GM20431 (cell line): Measurements from ENCODE around the gene FSD2.

Experiments
- in situ Hi-C: fragments of 300-500 bp; cut with MseI, MboI; formaldehyde crosslinking; loops from one replicate; pipeline ENCODE4 v1.15.0; 2020; ENCODE audit warnings: low sequenced_read_pairs; ENCODE audit not compliant: unreplicated experiment

The FSD2 gene, protein sequence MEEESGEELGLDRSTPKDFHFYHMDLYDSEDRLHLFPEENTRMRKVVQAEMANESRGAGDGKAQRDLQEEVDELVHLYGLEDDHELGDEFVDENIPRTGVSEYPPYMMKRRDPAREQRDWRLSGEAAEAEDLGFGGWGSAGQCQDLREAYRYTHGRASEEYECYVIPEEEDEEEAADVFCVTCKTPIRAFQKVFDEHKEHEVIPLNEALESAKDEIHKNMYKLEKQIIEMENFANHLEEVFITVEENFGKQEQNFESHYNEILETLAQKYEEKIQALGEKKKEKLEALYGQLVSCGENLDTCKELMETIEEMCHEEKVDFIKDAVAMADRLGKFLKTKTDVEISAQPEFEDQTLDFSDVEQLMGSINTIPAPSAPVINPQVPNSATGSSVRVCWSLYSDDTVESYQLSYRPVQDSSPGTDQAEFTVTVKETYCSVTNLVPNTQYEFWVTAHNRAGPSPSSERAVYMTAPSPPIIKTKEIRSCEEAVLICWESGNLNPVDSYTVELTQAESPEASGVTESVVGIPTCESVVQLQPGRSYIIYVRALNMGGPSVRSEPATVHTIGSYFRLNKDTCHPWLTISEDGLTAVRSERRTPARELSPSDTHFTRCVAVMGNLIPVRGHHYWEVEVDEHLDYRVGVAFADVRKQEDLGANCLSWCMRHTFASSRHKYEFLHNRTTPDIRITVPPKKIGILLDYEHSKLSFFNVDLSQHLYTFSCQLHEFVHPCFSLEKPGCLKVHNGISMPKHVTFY

DNA sequence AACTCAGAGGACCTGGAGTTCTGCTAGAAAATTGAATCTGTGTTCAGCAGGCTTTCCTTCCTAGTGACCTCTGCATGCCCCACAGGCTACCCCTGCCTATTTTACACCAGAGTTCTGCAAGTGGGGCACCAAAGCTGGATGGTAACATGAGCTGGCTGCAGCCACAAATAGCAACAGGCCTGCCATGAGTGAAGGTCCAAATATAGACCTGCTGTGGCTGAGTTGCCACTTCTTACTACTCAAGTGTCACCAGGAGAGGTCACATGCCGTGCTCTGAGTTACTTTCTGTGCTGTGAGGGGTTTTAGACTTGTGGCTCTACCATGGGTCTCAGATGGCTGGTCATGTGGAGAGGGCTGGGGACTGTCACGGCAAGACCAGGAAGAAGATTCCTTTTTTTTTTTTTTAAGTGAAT, at the start of gene FSD2:
FSD2 (minus strand) TSS at position 76 of the 413 bp plus-strand sequence. CDS start 18,679 bp downstream, outside the sequence.
- in situ Hi-C loops, result no loop called here

DNA sequence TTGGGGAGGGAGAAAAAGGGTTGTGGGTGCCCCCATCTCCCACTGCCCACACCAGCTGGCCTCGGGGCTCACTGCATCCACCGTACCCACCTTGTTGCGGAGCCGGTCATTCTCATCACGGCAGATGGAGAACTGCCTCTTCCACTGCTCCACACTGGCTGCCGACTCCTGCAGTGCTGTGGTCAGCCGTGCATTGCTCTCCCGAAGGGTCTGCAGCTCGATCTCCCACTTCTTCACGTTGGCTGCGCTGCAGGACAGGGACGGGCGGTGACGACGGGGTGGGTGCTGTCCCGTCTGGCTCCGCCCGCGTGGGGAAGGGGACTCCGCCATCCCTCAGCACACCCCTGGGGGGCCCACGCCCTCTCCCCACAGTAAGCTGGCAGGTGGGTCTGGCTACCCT, 48.7 kb upstream of the FSD2 start:
- in situ Hi-C loops, result no loop called here

DNA sequence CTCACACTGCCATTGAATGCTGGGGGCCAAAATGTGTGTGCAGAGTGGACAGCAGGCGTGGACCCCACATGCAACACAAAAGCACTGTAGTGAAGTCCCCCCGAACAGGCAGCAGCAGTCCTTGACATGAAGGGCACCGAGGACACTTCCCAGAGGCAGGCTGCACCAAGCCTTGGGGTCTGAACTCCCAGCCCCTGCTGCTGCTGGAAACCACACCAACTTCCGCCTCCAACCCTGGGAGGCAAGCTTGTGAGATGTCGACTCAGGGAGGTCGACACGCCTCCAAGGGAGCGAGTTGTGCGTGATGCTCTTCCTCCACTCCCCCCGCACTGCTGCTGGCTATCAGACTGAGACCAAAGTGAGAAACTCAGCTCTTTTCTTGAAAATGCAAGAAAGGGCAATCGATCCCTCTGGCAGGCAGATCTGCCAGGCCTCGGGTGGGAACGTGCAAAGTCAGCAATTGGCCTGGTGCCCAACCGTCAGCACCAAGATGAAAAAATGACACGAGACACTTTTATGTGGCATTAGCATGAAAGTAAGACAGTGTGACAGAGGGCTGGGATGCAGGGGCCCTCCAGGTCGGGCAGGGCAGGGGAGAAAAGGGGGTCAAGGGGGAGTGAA, 47.2 kb upstream of the FSD2 start:
- in situ Hi-C loops, result no loop called here

DNA sequence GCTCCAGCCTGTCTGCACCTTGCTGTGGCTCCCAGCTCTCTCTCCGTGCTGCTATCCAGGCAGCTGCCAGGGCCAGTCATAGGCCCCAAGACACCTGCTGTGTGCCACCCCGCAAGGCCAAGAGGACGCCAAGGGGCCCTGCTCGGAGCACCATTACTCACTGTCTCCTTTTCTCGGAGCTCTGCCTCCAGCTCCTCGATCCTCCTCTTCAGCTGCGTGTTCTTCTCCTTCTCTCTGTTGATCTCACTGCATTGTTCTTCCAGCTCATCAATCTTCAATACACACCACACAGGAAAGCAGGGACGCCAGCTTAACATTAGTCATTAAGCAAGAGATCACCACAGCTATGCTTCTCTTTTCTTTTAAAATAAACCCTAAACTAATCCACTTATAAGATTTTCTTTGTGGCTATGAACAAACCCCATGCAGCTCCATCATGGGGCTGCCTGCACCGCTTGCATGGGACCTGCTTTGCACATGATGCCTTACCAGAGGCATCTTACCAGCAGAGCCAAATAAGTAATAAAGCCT, 46.2 kb upstream of the FSD2 start:
- in situ Hi-C loops, result no loop called here

DNA sequence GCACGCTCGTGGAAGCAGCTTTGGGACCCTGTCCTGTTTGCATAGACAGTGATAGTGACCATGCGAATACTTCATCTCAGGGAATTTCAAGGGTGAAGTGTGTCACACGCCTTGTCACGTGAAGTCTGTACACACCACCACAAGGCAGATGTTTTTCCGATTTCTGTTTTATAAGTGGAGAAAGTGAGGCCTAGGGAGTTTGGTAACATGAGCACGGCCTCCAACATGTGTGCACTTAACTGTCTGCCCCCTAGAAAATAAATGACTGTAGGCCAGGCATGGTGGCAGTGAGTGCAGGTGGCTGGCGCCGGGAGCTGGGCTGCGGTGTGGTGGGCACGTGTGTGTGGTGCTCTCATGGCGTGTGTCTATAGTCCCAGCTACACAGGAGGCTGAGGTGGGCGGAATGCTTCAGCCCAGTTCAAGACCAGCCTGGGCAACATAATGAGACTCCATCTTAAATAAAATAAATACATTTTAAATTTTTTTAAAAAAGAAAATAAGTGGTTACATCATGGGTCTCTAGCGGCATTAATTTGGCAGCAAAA, 45.5 kb upstream of the FSD2 start:
- in situ Hi-C loops, result no loop called here

DNA sequence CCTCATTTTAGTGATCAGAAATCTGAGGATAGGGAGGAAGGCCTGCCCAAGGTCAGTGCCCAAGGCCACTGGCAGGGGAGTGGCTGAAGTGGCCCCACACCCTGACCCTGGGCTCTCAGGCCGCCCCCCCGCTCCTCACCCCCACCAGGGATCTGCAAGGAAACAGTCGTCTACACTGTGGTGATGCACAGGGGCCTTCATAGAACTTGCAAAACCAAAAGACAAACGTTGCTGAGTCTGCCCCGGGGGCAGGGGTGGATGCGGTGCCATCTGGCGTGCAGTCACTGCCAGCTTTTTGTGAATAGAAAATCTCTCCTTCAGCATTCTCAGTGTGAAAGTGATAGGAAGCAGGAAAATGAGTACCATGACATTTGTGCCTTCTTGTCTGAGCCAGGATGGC, 44.9 kb upstream of the FSD2 start:
- in situ Hi-C loops, result no loop called here

DNA sequence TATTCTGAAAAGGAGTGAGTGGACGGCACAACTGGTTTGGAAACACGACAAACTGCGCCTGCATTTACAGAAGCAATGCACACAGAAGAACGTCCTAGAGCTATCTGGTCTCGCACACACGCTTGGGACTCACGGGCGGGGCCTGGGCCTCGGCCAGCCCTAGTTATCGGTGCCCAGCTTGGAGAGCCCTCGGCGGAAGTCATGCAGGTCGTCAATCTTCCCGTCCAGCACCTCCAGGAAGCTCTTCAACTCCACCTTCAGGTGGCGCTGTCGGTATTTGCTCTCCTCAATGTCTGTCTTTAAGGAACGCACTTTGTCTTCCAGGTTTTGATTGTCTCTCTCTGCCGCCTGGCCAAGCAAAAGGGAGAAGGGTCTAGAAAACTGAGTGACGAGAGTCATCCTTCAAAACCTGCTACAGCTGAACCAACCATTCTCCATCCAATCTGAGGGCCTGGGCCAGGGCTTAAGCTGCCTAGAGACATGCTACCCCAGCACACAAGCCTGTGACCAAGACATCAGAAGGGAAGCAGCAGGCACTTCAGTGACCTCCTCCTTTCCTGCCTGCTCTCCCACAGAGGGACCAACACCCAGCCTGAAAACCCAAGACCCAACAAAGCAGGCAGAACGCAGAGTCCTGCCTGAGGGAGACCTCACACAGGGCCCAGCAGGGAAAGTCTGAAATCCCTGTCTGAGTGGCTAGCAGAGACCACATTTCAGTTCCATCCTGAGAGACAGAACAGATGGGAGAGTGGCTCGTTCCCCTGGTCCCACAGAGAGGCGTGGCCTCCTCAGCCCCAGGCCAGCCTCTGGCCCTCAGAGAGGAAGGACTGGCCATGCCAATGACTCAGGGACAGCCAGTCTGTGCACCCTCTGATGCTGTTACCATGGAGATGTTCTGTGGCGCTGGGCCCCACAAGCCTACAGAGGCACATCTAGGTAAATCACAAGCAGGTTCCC, 44.0 kb upstream of the FSD2 start:
- in situ Hi-C loops, result no loop called here

DNA sequence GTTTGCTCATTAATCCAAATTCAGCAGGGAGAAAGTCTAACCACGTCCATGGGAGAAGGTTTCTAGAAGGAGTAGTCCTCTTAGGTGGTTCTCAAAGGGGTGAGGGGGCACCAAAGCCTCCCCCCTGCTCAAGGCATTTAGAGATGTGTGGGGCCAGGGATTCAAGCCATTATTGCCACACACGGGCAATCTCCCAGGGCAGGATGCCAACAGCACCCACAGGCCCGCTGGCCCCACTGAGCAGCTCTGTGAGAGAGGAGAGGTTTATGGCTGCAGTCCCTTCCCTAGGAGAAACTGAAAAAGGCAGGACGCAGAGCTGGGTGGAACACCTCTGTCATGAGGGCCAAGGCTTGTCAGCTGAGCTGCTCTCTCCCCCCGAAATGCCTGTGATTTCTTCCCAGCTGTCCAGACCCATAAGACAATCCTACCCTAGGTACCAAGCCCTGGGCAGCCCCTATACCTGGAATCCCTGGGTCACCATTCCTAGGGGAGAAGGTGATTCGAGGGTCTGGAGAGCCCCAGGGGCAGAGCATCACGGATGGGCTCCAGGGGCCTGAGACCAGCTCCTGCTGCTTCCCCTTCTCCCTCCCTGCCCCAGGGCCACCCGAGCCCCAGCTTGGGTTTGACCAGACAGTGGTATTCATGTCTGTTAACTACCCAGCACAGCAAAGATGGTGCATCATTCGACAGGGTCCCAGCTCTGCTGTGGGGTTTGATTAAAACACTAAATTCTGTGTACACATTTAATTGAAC, 42.5 kb upstream of the FSD2 start:
- in situ Hi-C loops, result no loop called here

DNA sequence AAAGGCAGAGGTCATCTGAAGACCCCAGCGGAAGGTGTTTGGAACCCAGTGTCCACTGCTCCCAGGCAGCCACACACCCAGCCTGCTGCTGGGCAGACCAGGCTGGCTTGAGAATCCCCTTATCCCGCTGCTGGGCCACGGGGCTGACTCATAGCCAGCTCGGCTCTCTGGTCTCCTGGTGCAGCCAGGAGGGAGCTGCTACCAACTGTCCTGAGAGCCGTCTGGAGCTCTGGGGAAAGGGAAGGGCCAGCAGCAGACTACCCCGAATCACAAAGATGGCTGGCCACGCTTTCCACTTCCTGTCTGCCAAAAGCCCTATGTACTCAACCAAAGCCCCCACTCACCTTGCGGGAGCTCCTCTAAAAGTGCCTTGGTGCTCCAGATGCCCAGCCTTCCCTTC, 41.8 kb upstream of the FSD2 start:
- in situ Hi-C loops, result no loop called here

DNA sequence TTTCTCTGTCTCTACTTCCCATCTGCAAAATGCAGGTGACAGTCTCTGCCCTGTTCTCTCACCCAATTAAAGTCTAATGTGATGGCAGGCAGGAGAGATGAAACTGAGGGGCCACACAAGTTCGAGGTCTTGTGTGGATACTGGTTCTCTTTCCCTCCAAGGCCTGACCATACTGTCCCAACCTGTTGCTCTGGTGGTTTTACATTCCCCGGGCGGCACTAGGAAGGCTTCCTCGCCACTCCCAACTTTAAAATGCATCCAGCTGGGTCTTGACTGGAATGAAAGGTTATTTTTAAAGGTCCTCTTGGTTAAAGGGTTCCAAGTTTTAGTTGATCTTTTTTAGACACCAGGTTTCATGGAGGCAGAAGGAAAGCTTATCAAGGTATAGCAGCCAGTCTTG, 40.8 kb upstream of the FSD2 start:
- in situ Hi-C loops, result no loop called here

DNA sequence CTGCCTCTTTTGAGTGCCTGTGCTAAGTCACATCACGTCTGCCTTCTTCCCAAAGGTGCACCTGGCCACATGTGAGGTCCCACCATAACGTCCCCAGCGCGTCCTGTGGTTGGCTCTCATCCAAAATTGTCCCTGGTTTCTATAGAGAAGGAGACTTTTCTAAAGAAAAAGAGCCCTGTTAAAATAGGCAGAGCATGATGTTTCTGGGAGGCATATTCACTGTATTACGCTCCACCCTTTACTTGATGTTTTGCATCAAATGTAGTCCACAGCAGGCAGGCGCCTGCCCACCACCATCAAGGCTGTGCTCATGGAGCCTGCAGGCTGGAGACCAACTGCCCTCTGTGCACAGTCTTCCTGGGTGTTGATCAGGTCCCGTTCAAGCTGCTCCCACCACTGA, 39.8 kb upstream of the FSD2 start:
- in situ Hi-C loops, result no loop called here

DNA sequence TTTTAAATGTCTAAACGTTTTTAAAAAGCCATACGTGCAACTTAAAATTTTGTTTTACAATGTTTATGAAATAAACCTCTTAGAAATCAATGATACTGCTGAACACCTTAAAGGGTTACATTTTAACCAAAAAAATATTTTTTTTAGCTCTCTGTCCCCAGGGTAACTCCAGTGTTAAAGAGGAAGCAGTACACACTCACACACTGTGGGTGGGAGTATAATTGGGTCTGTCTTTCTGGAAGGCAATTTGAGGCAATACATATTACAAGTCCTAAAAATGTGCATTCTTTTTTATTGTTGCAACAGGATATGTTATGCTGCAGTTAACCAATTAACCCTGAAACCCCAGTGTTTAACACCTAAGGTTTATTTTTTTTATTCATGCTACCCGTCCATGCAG, 37.7 kb upstream of the FSD2 start:
- in situ Hi-C loops, result no loop called here

DNA sequence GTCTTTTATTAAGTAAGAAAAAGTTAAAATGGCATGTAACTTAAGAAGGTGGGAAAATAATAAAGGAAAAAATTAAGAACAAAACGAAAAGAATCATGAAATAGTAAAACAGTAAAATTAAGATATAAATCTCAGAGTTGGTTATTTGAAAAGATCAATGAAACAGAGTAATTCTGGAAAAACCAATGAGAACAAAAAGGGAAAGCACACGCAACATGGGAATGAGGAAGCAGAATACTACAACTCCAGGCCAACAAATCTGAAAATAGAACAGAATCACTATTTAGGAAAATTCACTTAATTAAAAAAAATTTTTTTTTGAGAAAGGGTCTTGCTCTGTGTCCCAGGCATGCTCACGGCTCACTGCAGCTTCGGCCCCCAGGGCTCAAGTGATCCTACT, 34.3 kb upstream of the FSD2 start:
- in situ Hi-C loops, result no loop called here

DNA sequence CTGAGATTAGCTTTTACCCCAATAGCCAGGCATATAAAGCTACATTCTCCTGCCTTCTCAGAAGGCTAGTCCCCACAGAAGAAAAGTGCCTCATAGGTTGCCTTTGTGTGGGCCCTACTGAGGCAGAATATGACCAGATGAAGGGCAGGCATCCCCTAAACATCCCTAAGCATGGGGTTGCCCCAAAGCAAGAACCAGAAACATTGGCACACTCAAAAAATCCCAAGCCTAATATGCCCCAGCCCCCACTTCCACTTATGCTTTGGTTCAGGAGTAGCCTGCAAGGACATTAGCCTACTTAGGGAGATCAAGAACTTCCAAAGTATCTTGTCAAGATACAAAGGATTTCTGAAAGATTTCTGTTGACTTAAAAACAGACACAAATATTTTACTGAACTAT, 33.3 kb upstream of the FSD2 start:
- in situ Hi-C loops, result no loop called here

DNA sequence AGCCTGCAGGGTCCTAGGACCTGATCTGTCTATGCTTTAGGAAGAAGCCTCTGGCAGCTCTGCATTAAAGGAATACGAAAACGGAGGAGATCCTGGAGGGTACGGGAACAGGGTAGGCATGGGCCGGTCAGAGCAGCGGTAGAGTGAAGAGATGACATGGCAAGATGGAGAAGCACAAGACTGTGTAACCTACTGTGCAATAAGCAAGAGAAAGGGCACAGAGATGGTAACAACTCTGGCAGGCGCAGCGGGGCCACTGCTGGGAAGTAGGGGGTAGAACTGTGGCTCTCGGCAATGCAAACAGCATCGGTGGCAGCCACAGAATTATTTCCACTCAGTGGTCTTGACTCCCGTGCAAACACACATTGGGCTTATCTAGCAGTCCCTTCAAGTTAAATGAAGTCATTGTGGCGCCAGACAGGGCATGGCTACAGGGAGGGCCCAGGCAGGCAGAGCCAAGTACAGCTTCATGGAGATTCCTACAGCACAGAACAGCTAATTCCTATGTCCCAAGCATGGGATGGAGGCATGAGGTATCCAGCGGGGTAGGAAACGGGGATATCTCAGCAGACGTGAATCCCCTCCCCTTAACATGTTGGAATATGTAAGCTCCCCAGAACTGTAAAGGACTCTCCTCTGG, 32.3 kb upstream of the FSD2 start:
- in situ Hi-C loops, result no loop called here

DNA sequence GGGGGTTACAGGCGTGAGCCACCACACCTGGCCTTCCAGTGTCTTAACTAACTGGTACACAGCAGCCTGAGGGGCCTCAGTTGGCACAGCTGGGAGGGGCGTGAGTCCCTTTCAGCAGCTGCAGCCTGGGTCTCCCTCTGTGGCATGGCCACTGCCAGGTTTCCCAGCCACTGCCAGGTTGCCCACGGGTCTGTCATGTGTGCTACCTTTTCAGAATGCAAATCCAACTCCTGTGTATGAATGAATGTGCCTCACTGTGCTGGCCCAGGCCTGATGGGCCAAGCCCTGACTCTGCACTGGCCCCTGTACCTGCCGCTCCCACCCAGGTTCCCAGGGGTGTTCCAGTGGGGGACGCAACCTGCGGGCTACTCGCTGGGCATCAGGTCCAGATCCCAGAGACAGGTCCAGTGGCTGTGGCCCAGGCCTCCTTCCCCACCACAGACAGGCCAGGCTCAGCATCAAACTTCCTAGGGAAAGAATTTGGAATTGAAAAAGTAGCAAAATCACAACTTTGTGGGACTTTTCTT, 29.6 kb upstream of the FSD2 start:
- in situ Hi-C loops, result no loop called here

DNA sequence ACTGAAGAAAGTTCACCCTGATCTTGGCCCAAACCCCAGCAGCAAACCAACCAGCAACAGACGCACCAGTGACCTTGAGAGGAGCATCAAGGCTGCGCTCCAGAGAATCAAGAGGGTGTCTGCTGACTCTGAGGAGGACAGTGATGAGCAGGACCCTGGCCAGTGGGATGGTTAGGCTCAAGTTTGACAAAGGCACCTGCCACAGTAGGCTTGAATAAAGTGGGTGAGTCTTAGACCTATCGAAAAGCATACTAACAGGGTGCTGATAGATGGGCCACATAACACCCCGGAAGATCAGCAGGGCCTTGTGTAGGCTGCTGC, 27.5 kb upstream of the FSD2 start:
- in situ Hi-C loops, result no loop called here

DNA sequence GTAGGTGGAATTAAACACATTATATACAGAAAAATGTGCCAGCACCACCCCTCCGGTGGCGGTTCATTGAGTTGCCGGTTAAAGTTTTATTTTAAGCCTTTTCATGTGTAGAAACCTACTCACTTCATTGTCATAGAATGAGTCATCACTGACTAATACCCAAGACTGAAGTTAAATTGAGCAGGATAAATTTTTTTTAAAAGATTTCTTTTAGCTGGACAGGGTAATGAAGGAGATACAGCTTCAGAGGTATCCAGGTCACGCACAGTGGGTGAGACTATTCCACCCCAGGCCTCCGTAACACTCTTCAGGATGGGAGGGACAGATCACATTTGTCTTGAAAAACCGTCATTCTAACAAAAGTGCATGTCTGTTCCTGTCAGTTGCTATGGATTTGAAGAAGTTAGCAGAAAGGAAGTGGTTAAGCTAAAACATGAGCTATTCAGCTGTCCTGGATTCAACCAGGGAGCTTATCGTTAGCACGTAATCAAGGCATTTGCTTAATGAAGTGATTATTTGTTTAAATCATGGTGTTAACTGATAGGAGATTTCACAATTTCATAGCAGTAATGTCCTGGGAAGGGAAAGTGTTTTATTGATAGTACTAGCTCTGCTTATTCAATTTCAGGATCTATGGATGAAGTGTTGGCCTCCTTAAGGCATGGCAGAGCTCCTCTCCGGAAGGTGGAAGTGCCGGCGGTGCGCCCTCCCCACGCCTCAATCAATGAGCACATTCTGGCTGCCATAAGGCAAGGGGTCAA, 26.9 kb upstream of the FSD2 start:
- in situ Hi-C loops, result no loop called here
